Activated CD4-positive, alpha-beta T cell treated with anti-CD3 and anti-CD28 coated beads, Interleukin-2, amount 50 U/mL, for 4 hours (primary cell): ENCODE results near the gene DENND1A.

Source experiments
- DNase-seq, 2 experiments: peaks; one replicate each; pipeline ENCODE4 v3.0.0-alpha.2; 2020

The DENND1A gene

DNA sequence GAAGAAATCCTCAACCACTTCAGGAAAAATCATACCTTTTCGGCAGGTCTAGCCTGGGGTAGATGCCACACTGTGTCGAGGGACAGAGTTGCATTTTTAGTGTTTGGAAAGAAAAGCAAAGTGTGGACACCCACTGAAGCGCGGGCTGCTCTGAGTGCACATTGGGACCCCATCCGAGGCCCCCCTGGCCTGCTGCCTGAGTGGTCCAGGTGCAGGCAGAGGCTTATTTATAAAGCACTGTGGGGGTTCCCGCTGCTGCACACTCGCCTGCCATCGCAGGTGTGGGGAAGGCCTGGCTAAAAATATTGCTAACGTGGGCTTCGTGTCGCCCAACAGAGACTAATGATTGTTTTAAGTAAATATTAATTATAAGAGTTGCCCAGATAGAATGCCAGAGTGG, 454.5 kb downstream of the DENND1A start:
- no peak for DNase-seq

DNA sequence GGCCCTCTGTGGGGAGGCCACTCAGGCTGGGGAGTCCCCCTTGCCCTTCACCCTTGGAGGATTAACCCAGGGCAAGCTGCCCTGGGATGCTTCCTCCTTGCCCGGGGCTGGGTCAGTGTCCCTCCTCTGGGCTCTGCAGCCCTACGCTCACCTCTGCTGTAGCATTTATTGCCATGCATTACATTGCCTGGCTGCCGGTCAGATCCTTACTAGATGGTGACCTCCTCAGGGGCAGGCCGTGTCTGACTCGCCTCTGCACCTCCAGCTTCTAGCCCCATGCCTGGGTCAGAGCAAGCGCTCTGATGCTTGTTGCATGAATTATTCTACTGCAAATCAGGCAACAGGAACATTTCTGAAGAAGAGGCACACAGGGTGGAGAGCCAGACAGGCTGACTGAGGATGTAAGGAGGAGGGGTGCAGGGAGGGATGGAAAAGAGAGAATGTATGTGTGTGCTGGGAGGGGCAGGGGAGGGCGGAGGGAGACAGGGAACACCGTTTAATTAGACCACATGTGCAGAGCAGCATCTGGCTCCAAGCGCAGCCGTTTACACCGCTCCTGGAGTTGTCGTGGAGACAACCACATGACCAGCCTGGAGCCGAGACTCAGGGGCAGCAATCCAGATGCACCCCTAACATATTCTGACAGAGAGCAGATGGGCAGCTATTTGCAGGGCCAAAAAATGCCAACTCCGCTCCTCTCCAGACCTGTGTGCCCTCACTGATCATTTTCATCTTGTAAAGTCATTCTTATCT, 456.9 kb downstream of the DENND1A start:
- DNase-seq, result no peak

DNA sequence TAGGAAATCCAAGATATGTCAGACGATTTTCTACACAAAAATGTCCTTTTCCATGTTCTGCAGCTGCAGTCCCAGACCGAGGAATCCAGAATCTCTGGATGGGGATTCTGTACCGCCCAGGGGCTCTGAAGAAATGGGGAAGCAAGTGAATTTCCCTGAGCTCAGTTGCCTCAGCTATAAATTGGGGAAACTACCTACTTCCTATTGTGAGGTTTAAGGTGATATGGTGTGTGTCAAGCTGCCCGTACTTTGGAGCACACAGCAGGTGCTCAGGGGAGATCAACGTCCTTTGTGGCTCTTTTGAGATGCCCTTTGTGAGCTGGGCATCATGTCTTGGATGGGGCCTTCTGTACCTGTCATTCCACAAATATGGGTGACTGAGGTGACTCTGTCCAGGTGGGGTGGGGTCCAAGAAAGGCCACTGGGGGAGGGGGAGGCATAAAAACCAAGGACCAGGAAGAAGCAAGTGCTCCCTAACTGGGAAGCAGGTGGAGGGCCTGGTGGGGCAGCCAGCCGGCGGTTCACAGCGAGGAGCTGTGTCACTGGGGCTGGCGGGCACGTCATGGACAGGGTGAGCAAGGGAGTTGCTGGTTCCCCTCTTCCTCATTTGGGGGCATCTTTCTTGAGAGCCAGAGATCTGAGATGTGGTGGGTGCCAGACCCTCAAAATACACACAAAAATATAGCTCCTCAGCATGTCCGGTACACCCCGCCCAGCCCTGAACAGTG, 457.9 kb downstream of the DENND1A start:
- DNase-seq, result no peak

DNA sequence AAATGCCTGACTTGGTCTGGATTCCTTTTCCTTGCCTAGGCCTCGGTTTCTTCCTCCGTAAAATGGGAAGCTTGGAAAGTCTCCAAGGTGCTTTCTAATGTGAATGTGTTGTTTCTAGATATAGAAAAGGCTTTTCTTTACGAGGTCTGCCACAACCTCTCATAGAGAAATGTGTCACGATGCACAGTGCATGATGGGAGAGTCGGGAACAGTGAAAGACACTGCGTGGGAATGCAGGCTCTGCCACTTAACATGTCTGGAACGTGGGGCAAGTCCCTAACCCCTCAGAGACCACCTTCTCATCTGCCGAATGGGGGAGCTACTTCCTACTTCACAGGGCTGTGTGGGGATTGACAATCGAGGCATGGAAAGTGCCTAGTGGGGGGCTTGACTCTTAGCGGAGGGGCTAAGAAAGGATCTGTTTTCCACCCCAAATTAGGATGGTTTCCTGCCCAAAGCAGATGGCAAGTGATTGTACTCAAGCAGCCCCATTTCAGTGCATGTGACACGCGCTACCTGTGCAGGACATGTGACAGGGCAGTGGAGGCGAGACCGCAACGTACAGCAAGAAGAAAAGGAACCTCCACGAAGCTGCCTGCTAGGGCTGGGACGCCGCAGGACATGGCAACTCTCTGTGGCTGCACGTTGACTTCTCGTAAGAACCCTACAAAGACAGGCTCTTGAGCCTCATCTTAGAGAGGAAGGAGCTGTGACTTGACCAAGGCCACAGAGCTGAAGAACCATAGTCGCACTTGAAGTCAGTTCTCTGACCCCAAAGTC, 458.7 kb downstream of the DENND1A start:
- DNase-seq, result no peak

DNA sequence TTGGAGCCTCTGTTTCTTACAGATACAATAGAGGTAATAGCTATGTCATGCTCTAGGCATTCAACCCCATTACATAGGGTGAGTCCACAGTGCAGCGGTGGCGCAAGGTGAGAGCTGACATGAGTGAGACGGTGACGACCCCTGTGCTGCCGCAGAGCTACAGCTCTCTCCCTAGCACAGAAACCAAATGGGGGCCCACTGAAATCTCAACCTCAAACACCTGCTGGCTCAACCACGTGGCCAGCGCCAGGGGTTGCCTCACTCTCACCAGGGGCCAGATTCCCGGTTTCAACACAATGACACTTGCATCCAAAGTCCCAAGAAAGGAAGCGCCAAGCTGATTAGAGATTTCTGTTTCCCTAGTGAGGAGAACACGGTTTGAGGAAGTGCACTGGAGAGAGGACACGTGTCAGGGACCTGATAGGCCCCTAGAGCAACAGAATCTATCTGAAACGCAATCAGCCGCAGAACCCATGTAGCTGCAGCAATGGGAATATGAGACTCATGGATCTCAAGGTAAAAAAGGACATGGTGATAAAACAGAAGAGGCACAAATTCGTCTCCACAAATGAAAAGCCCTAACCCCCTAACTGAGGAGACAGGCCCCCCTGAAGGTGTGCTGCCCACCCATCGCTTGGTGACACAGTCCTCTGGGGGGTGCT, 459.7 kb downstream of the DENND1A start:
- no peak for DNase-seq

DNA sequence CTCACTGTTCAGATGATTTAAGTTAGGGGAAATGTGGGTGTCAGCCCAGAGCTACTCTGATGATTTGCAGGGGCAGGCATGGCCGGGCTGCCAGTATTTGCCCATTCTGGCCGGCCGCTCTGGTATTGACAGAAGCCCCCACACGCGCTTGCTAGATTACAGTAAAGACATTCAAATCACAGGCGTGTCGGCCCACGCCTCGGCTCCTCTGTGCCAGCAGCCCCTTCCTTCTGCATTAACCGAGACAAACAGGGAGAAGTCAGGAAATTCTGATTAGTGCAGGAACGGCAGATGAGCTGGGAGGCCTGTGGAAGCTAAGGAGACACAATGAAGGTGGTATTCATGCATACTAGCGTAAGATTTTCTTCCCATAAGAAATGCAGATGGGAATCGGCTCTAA, 460.6 kb downstream of the DENND1A start:
- no peak for DNase-seq

DNA sequence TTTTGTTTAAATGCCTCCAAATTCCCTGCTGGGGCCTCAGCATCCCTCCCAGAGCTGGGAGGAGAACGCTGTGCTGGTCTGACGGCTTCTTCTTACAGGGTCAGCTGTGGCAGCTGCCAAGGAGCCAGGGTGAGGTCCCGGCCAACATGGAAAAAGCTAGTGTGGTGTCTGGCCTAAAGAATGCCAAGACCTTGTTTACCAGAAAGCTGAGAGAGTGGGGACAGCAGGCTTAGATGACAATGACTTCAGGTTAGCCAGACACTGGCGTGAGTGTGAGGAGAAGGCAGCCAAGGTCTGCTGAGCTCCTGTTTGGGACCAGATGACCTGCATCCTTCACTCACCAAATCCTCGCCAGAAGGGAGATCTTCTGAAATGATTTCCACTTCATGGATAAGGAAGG, 461.4 kb downstream of the DENND1A start:
- DNase-seq, result no peak

DNA sequence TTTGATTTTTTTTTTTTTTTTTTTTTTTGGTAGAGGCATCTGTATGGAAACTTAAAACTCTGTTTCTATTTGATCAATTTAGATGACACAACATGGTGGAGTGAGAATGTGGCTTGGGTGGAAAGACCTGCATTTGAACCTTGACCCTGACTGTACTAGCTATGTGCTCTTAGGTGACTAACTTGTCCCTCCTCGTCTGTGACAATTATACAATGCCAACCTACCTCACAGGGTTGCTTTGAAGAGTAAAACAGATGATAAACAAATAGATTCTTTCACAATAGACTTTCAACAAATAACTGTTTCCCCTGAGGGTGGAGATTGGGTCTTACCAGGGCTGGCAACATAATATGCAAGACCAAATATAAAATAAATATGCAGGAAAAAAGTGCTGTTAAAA, 464.6 kb downstream of the DENND1A start:
- DNase-seq, result no peak

DNA sequence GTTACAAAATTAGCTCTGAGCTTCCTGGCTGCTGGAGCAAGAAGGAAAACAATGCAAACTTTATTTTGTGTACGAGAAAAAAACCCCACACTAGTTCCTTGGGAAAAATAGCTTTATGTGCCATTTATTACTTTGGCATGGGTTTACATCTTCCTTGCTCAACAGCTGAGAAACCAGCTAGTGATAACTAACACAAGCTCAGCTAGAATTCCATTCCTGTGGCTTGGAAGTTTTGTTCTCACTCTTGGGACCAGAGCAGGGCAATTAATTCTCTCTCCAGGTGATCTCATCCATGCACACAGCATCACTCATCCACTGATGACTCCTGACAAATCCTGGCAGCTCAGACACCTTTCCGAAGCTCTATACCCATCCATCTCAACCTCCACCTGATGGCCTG, 469.8 kb downstream of the DENND1A start:
- no peak for DNase-seq

DNA sequence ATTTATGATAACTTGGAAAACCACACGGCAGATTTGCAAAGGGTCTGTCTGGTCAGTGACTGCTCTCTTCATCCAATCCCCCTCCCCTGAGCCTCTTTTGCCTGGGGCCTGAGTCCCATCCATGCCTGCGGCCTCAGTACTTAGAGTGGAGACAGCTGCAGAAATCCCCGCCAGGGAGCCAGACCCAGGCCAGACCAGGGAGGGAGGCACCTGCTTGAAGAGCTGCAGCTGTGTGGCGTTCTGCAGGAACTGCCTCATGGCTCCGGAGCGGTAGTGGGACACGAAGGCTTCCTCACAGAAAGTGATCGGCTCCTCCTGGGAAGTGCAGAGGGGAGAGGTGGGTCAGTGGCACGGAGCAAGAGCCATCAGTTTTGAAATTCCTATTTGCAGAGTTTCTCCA, 472.3 kb downstream of the DENND1A start:
- no peak for DNase-seq

DNA sequence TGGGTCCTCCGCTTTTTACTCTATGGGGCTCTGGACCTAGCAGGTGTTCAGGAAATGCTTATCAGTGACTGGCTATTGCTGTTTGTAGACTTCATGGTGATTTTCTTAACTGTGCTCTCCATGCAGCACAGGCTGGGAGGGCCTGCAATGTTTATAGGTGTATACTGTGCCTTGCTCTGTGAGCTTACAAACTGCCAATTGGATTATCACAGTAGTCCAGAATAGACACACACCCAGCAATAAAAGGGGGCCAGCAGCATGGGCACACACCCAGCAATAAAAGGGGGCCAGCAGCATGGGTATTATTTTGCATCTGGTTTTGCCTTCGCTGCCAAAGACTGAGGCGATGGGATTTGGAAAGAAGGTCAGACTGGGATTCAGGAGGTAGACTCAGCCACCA, 473.9 kb downstream of the DENND1A start:
- no peak for DNase-seq

DNA sequence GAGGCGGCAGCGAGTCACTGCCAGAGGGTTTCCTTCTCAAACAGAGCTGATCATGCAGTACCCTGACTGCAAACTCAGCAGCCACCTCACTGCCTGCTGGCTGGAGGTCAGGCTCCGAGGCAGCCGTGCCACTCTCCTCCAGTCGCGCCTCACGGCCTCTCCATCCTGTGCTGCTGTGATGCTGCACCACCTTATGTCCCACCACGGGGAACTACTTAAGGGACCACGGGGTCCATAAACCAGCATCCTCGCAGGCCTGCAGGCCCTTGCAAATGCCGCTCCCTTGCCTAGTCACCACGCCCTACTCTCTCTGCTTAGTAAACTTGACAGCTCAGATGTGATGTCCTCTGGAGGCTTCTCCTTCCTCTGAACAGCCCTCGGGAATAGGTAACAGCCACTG, 474.7 kb downstream of the DENND1A start:
- no peak for DNase-seq

DNA sequence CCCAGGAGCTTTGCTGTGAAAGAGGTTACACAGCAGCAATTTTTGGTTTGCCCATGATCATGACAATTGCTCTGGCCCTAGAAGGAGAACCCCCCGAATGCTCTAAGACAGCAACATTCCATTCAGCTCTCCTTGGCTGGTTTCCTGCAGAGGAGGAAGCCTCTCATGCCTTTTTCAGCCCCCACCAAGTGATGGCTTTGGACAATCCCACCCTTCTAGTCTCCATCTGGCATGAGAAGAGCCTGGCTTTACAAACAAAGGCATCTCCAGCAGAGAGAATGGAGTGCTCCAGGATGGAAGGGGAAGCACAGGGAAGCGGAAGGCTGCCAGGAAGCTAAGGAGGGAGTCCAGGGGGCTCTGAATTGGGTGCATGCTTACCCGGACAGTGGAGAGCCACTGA, 475.6 kb downstream of the DENND1A start:
- DNase-seq, result no peak

DNA sequence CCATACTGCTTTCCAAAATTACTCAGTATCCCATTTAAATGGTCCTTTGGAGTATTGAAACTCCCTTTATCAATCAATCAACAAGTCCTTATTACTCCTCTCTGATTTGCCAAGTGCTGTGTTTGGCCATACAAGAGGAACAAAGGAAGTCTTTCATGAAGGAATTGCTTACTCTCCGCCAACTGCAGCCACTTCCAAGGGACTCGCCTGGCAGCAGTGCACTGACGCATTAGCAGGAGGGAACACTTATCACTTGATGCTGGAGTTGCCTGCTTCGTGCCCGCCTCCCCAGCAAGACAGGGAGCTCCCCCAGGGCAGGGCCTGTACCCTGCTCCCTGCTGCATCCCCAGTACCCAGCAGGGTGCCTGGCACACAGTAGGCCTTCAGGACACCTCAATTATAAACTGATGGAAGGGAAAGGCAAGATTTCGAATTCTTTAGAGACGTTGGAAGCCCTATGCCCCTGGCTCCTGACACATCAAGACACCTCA, 476.1 kb downstream of the DENND1A start:
- DNase-seq, result no peak

DNA sequence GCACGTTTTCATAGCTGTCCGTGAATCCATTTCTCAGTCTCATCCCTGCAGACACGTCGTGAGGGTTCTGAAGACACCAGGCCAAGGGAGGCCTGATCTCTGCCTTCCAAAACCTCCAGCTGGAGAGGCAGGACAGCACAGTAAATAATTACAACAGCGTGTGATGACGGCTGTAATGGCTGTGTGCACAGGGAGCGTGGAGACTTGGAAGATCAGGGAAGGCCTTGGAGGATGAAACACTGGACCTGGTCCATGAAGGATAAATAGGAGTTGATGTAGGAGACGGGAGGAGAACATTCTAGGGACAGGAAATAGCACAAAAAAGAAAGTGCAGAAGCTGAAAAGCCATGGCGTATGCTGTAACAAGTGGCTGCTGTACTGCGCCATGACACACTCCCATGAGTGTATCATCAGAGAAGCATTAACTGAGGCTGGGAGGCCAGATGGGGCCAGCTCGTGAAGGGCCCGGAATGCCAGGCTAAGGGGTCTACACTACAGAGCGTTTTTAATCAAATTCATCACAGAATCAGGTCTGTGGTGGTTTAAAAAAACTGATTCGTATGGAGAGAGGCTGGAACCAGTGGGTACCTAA, 476.8 kb downstream of the DENND1A start:
- DNase-seq, result no peak

DNA sequence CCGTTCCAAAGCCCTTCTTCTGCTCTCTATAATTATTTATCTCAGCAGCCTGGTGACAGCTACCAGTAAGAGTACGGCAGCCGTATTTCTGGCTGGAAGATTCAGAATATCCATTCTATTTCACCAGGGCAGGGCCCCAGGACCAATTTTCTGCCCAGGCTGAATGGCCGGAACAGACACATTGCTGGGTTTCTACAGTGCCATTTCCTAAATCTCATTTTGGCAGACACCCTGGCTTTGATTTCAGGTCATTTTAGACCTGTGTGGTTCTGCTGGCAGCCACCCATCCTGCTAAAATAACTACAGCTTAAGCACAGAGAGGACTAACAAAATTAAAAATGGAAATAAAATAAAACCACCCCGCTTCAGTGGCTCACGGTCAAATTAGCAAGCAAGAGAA, 478.9 kb downstream of the DENND1A start:
- no peak for DNase-seq

DNA sequence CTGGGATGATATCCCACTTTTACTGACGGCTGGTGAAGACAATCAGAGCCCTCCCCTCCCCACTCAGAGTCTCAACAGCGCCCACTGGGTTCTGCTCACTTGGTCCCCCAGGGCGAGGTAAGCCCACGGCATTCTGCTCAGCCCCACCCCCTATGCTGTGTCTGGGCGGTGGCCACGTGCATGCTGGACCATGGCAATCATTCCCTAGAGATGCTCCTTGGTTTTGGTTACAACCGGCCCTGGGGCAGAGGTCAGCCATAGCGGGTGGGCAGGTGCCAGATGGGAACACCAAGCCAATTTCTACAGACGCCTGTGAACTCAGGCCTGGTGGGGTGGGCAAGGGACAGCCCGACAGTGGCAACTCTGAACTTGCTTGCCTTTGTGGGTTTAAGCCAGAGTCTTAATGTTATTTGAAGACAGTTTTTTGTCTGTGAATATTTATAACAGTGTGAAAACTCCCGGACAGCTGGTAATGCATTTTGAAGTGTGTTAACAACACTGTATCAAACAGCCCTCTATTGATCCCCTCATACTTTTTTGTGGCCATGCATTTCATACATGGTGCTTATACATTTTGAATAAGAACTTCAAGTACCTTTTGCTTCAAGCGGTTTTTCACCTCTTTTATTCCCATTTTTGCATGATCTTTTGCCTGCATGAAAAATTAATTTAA, 479.7 kb downstream of the DENND1A start:
- DNase-seq, result no peak

DNA sequence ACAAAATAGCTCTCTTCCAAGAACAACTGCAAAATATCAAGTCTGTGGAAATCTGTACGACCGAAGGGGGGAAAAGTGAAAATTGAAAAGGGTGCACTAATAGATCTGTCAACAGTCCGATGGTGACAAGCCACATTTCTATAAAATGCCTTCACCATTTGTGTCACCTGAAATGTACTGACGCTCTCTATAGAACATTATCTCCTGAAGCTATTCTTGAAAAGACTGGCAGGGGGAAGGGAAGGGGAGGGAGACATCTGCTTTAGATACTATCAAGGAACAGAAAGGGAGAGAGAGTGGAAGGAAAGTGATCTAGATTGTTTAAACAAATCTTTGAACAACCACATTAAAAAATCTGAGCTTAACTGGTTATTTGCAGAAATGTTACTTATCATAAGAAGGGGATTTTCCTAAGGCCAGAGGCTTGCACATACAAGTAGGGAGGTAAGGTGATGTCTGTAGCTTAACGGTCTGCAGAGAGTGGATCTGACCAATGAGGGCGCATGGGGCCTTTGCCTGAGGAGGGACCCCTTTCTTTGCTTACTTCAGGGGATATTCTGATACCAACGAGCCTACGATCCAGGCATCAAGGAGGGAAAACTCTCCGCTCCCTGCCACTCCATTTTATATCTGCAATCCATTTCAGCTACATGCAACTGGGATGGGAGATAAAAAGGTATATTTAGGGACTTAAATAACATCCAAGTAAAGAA, 481.8 kb downstream of the DENND1A start:
- no peak for DNase-seq

DNA sequence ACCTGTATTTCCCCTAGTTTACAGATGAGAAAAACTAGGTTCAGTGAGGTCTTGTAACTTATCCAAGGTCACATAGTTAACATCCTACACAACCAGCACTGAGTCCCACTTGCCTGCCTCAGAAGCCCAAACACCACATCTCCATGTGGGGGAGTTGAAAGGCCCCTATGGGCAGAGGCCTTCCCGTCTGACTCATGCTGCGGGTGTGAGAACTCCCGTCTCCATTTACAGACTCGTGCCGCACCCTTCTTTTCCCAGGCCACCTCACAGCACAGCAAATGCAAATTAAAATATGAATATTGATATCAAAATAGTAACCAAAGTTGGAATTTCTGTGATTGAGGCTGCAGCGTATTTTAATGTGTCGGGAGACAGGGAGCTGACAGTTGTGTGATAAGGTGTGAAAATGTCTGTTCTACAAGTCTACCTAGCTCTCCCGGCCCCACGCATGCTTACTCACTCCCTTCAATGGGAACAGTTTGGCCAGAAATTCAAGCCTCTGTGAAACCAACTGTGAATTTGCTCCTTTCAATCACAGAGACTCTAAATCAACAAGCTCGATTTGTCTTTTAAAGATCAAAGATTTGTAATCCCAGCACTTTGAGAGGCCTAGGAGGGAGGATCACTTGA, 483.8 kb downstream of the DENND1A start:
- DNase-seq, result no peak

DNA sequence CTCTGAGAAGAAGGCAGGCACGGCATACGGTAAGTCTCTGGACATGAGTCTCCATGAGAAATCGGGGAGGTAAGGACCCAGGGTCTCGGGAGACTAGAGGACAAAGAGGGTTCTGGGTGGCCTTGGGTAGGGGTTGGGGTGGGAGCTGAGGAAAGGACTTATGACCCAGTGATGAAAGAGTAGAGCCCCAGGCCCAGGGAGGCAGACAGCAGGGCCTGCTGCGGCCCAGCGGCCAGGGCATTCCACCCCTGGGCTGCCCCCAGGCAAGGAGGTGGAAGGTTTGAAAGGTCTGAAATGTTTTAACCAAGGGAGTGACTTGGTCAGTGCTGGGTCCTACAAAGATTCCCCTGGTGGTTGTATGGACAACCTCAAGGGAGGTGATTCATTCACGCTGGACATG, 484.8 kb downstream of the DENND1A start:
- DNase-seq, result no peak

DNA sequence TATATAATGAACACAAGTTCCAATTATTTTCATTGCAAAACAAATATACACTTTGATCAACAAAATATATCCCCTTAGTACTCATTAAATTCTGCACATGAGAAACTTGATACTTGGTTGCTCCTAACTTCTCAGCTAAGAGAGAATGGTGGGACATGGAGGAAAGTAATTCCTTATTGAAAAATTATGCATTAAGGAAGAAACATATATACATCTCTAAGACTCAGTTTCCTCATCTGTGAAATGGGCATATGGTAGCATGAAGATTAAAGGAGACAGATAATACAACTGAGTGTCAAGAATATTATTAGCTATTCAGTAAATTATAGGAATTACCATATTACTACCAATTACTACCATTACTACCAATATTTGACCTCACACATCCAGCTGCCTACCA, 488.2 kb downstream of the DENND1A start:
- DNase-seq, result no peak
